IMR-90 (cell line): ENCODE results near the gene FAM174C. TPM values are rescaled to one million over a fixed set of nuclear protein-coding genes. Genes with fewer than 3 reads are reported as not detected.

ENCODE experiments used
- ATAC-seq: fragments of 200-7000 bp; cut with Tn5 transposase; 2 replicates; pipeline ENCODE4 v1.9.1; 2020; ENCODE audit warnings: low read depth, mild to moderate bottlenecking, moderate library complexity
- BruUV-seq: library from RNA; stranded (reverse); fragments of 400-500 nt; replicated peaks from 2 replicates; lab custom pipeline; 2021; lab: Mats Ljungman, UMichigan
- CTCF ChIA-PET: fragments of 300-600 bp; formaldehyde crosslinking; extraction: SDS; loops from one replicate; lab custom pipeline; 2021; ENCODE audit warnings: antibody characterized with exemption; lab: Yijun Ruan, JAX
- POLR2A ChIA-PET: fragments of 300-600 bp; sonication (Branson Sonifier 250); formaldehyde crosslinking; loops from one replicate; lab custom pipeline; 2022; ENCODE audit warnings: antibody characterized with exemption; ENCODE audit not compliant: unreplicated experiment; lab: Charles Lee
- DNase-seq: peaks from one replicate; pipeline ENCODE4 v3.0.0; 2013
- H2AFZ ChIP-seq: replicated peaks from 2 replicates; pipeline ENCODE3; 2013; ENCODE audit warnings: low read length, mild to moderate bottlenecking; ENCODE audit not compliant: poor library complexity
- H2AK5ac ChIP-seq: 2 replicates; pipeline ENCODE4 v1.6.1; 2013; ENCODE audit warnings: low read depth, low read length, inconsistent platforms
- H2AK9ac ChIP-seq: replicated peaks from 2 replicates; pipeline ENCODE3; 2013; ENCODE audit warnings: mild to moderate bottlenecking, low read depth, low read length, moderate library complexity; ENCODE audit not compliant: poor library complexity
- H2BK120ac ChIP-seq: 2 replicates; pipeline ENCODE4 v1.6.1; 2013; ENCODE audit warnings: low read depth, low read length, inconsistent platforms
- H2BK15ac ChIP-seq: 3 replicates; pipeline ENCODE4 v1.6.1; 2013; ENCODE audit warnings: low read depth, low read length, inconsistent platforms
- H2BK20ac ChIP-seq: 2 replicates; pipeline ENCODE4 v1.6.1; 2013; ENCODE audit warnings: low read depth, mild to moderate bottlenecking, inconsistent platforms, low read length, moderate library complexity
- H2BK5ac ChIP-seq: 2 replicates; pipeline ENCODE4 v1.6.1; 2013; ENCODE audit warnings: mild to moderate bottlenecking, low read depth, low read length, inconsistent platforms; ENCODE audit not compliant: poor library complexity, severe bottlenecking
- H3K14ac ChIP-seq: replicated peaks from 2 replicates; pipeline ENCODE4 v1.6.1; 2013; ENCODE audit warnings: low read depth, low read length, inconsistent platforms
- H3K18ac ChIP-seq: 2 replicates; pipeline ENCODE4 v1.6.1; 2013; ENCODE audit warnings: low read depth, low read length, control low read depth
- H3K23ac ChIP-seq: 2 replicates; pipeline ENCODE4 v1.6.1; 2013; ENCODE audit warnings: low read depth, low read length, inconsistent platforms
- H3K27ac ChIP-seq: 2 replicates; pipeline ENCODE4 v1.5.1; 2013; ENCODE audit warnings: mild to moderate bottlenecking, control low read depth, low read length; ENCODE audit not compliant: insufficient read depth
- H3K27me3 ChIP-seq: 2 replicates; pipeline ENCODE4 v1.6.1; 2013; ENCODE audit warnings: low read length; ENCODE audit not compliant: control insufficient read depth, insufficient read depth
- H3K36me3 ChIP-seq: 2 replicates; pipeline ENCODE4 v1.6.1; 2013; ENCODE audit warnings: low read length, mixed read lengths; ENCODE audit not compliant: control insufficient read depth, insufficient read depth
- H3K4ac ChIP-seq: 2 replicates; pipeline ENCODE4 v1.6.1; 2013; ENCODE audit warnings: low read depth, low read length, inconsistent platforms
- H3K4me1 ChIP-seq: 2 replicates; pipeline ENCODE4 v1.6.1; 2013; ENCODE audit warnings: low read length, mixed read lengths; ENCODE audit not compliant: control insufficient read depth, insufficient read depth
- H3K4me2 ChIP-seq: 2 replicates; pipeline ENCODE4 v1.6.1; 2013; ENCODE audit warnings: low read depth, mild to moderate bottlenecking, control low read depth, low read length, moderate library complexity
- H3K4me3 ChIP-seq: 2 replicates; pipeline ENCODE4 v1.5.1; 2013; ENCODE audit warnings: low read depth, mild to moderate bottlenecking, control low read depth, low read length, moderate library complexity; ENCODE audit not compliant: insufficient read depth
- H3K56ac ChIP-seq: 2 replicates; pipeline ENCODE4 v1.6.1; 2013; ENCODE audit warnings: low read length, inconsistent platforms; ENCODE audit not compliant: insufficient read depth; ENCODE audit errors: extremely low read depth
- H3K79me1 ChIP-seq, 2 experiments: 2 replicates each; pipeline ENCODE4 v1.6.1; 2013; ENCODE audit warnings: low read length in 2 of 2, inconsistent platforms in 1 of 2, low read depth in 1 of 2
- H3K9ac ChIP-seq: 2 replicates; pipeline ENCODE4 v1.6.1; 2013; ENCODE audit warnings: low read depth, low read length, control low read depth
- H3K9me1 ChIP-seq: 2 replicates; pipeline ENCODE4 v1.6.1; 2013; ENCODE audit warnings: low read length, inconsistent platforms; ENCODE audit not compliant: insufficient read depth
- H3K9me3 ChIP-seq: 2 replicates; pipeline ENCODE4 v1.6.1; 2013; ENCODE audit warnings: low read length; ENCODE audit not compliant: control insufficient read depth, insufficient read depth
- H4K20me1 ChIP-seq: 2 replicates; pipeline ENCODE4 v1.6.1; 2013; ENCODE audit warnings: low read length, inconsistent platforms; ENCODE audit not compliant: insufficient read depth
- H4K5ac ChIP-seq: 2 replicates; pipeline ENCODE4 v1.6.1; 2013; ENCODE audit warnings: mild to moderate bottlenecking, low read depth, low read length, control low read depth
- H4K8ac ChIP-seq, 2 experiments: 2 replicates each; pipeline ENCODE4 v1.6.1; 2013; ENCODE audit warnings: low read depth in 2 of 2, low read length in 2 of 2, control low read depth in 1 of 2, inconsistent platforms in 1 of 2
- H4K91ac ChIP-seq: 2 replicates; pipeline ENCODE4 v1.6.1; 2013; ENCODE audit warnings: low read depth, low read length, inconsistent platforms; ENCODE audit not compliant: insufficient read depth
- BHLHE40 ChIP-seq: fragments of 150-350 bp; IDR thresholded peaks from 2 replicates; pipeline ENCODE4 v1.6.1; 2016; ENCODE audit warnings: mild to moderate bottlenecking, low read depth, low read length
- CEBPB ChIP-seq: IDR thresholded peaks from 2 replicates; pipeline ENCODE4 v1.6.1; 2012; ENCODE audit warnings: low read depth, low read length, improper control_type of control experiment
- CTCF ChIP-seq: conservative IDR thresholded peaks from 2 replicates; pipeline ENCODE4 v1.5.1; 2012; ENCODE audit warnings: mild to moderate bottlenecking, low read depth, low read length, improper control_type of control experiment
- ELK1 ChIP-seq: fragments of 150-350 bp; IDR thresholded peaks from 2 replicates; pipeline ENCODE4 v1.6.1; 2016; ENCODE audit warnings: low read depth, mild to moderate bottlenecking, low read length, moderate library complexity, borderline replicate concordance
- FOS ChIP-seq: fragments of 150-350 bp; IDR thresholded peaks from 2 replicates; pipeline ENCODE4 v1.6.1; 2016; ENCODE audit warnings: low read depth, low read length
- MAZ ChIP-seq: IDR thresholded peaks from 2 replicates; pipeline ENCODE4 v1.6.1; 2012; ENCODE audit warnings: low read depth, mild to moderate bottlenecking, low read length, improper control_type of control experiment, moderate library complexity, borderline replicate concordance
- MXI1 ChIP-seq: IDR thresholded peaks from 2 replicates; pipeline ENCODE4 v1.6.1; 2012; ENCODE audit warnings: low read depth, mild to moderate bottlenecking, low read length, moderate library complexity, borderline replicate concordance
- NFE2L2 ChIP-seq: fragments of 150-350 bp; IDR thresholded peaks from 2 replicates; pipeline ENCODE4 v1.6.1; 2016; ENCODE audit warnings: low read depth, mild to moderate bottlenecking, low read length
- POLR2A ChIP-seq: IDR thresholded peaks from 2 replicates; pipeline ENCODE4 v1.6.1; 2012; ENCODE audit warnings: mild to moderate bottlenecking, low read depth, low read length
- RAD21 ChIP-seq: IDR thresholded peaks from 2 replicates; pipeline ENCODE4 v1.6.1; 2012; ENCODE audit warnings: low read length, improper control_type of control experiment
- RCOR1 ChIP-seq: IDR thresholded peaks from 2 replicates; pipeline ENCODE4 v1.6.1; 2012; ENCODE audit warnings: mild to moderate bottlenecking, low read length, improper control_type of control experiment; ENCODE audit not compliant: insufficient replicate concordance
- RFX5 ChIP-seq: IDR thresholded peaks from 2 replicates; pipeline ENCODE4 v1.8.0; 2012; ENCODE audit warnings: low read depth, mild to moderate bottlenecking, low read length, moderate library complexity
- WGBS, 2 experiments: methylation state at CpG; one replicate each; pipeline versions ENCODE4 v1.1.5 to v1.1.7; 2013; ENCODE audit warnings: missing lambda C conversion rate in 2 of 2; ENCODE audit not compliant: insufficient read length in 1 of 2; ENCODE audit errors: extremely low coverage in 2 of 2; 5-methylcytosine and 5-hydroxymethylcytosine counted together
- dilution Hi-C: fragments of 300-500 bp; cut with HindIII; formaldehyde crosslinking; loops from one replicate; pipeline ENCODE4 v1.14.3; 2018; ENCODE audit warnings: low sequenced_read_pairs; ENCODE audit not compliant: unreplicated experiment
- in situ Hi-C: fragments of 300-500 bp; cut with MboI; formaldehyde crosslinking; loops from 3 replicates; pipeline ENCODE4 v1.14.3; 2019; ENCODE audit warnings: low sequenced_read_pairs, inconsistent platforms, mixed read lengths
- intact Hi-C: fragments of 100-400 bp; cut with micrococcal nuclease; formaldehyde crosslinking; loops from 2 replicates; pipeline ENCODE4 v1.10.0; 2022
- polyA plus RNA-seq, 3 experiments: library from polyadenylated mRNA; depleted of rRNA; stranded (reverse); fragments of >200 nt; gene quantifications; 2 replicates each; pipeline ENCODE4 v1.2.3, GENCODE V29; 2012; ENCODE audit warnings: low replicate concordance in 1 of 3
- total RNA-seq: library from RNA; depleted of rRNA; stranded (reverse); fragments of >200 nt; gene quantifications from 2 replicates; pipeline ENCODE4 v1.2.3, GENCODE V29; 2012

Gene FAM174C
- total and polyA plus RNA-seq, 2 of the 4 experiments (the other 2 are of a cell fraction), result 7.5 to 61.8 TPM

GRCh38 chr19:1292419-1293151 lies 17.3 kb downstream of the FAM174C start:
- Histone ChIP-seq H3K79me1 (no peaks in the 10 kb centered on the region), H3K4ac (no peak overlapping the region), H4K91ac (no peak overlapping the region), H3K23ac (no peak overlapping the region), H3K27me3 (peaks cover 25% of the 10 kb centered on the region), H4K5ac (no peak overlapping the region), H3K4me2 (no peak overlapping the region), H3K18ac (no peak overlapping the region), H4K8ac (no peak overlapping the region), H2AK9ac (no peak overlapping the region), H4K20me1 (no peaks in the 10 kb centered on the region), H3K9me1 (no peaks in the 10 kb centered on the region), H2BK15ac (no peak overlapping the region), H3K9ac (no peak overlapping the region), H3K4me1 (peaks cover 3% of the 10 kb centered on the region; the same call in 1 of the 2 replicates), H3K27ac (no peak overlapping the region), H2BK120ac (no peak overlapping the region), H2BK20ac (no peak overlapping the region), H2BK5ac (no peak overlapping the region), H2AFZ (no peak overlapping the region), H3K9me3 (no peaks in the 10 kb centered on the region), H3K14ac (no peak overlapping the region), H2AK5ac (no peak overlapping the region), H3K4me3 (no peak overlapping the region), H3K56ac (no peak overlapping the region), H3K36me3 (no peaks in the 10 kb centered on the region)
- TF ChIP-seq POLR2A, result no peak
- TF ChIP-seq RCOR1, result no peak
- no peak for TF ChIP-seq MXI1
- no peak for TF ChIP-seq RAD21
- TF ChIP-seq CTCF, result no peak
- TF ChIP-seq NFE2L2, result no peak
- no peak for TF ChIP-seq ELK1
- TF ChIP-seq FOS, result no peak
- no peak for TF ChIP-seq MAZ
- TF ChIP-seq RFX5, result no peak
- no peak for TF ChIP-seq CEBPB
- no peak for TF ChIP-seq BHLHE40
- 77% methylated on average over 15 of the region's 17 CpGs; no CpG with 5 or more reads in 1 of the 2 experiments for WGBS, 2 experiments
- CTCF ChIA-PET, result no interaction called here
- intact Hi-C loops, result no loop called here
- DNase-seq, result no peak
- no TSS peak for BruUV-seq
- in situ Hi-C loops, result no loop called here
- POLR2A ChIA-PET, result no interaction called here
- no peak for ATAC-seq
- dilution Hi-C loops, result no loop called here
